DND-41 (cell line): Measurements from ENCODE around the gene SLC27A2.

Experiments used
- EZH2 ChIP-seq: IDR thresholded peaks from 3 replicates; pipeline ENCODE4 v1.6.1; 2012; ENCODE audit warnings: borderline replicate concordance, low read depth, mild to moderate bottlenecking, moderate library complexity, low read length, inconsistent platforms; ENCODE audit not compliant: severe bottlenecking
- TF ChIP-seq, protein P1 (sequence below): IDR thresholded peaks from 2 replicates; pipeline ENCODE4 v1.5.1; 2012; ENCODE audit warnings: borderline replicate concordance, low read length, moderate library complexity, mild to moderate bottlenecking; ENCODE audit not compliant: poor library complexity, severe bottlenecking; ENCODE audit errors: extremely low read depth

DNA sequence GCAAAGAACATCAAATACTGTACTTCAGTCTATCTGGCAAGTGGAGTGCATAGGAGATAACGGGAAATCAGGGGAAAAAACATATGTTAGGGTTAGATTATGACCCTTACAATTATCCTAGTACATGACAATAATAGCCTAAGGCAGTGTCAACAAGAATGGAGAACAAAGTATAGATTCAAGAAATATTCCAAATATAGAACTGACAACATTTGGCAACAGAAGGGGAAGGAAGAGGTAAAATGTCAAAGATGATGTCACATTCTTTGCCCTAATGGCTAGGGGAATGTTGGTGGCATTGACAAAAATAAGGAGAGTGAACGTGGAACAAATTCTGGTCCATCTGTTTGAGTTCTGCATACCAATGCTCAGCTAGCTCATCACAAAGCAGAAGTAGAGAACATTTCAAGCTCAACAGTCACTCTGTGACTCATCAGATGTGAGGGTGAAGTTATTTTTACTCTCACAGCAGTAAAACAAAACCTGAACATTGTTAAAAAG, 47.4 kb upstream of the SLC27A2 start:
- no peak for TF ChIP-seq EZH2
- TF ChIP-seq, protein P1, sequence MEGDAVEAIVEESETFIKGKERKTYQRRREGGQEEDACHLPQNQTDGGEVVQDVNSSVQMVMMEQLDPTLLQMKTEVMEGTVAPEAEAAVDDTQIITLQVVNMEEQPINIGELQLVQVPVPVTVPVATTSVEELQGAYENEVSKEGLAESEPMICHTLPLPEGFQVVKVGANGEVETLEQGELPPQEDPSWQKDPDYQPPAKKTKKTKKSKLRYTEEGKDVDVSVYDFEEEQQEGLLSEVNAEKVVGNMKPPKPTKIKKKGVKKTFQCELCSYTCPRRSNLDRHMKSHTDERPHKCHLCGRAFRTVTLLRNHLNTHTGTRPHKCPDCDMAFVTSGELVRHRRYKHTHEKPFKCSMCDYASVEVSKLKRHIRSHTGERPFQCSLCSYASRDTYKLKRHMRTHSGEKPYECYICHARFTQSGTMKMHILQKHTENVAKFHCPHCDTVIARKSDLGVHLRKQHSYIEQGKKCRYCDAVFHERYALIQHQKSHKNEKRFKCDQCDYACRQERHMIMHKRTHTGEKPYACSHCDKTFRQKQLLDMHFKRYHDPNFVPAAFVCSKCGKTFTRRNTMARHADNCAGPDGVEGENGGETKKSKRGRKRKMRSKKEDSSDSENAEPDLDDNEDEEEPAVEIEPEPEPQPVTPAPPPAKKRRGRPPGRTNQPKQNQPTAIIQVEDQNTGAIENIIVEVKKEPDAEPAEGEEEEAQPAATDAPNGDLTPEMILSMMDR = no peak
